HG03097 (cell line): ENCODE measurements around the gene CEP57L1.
"Not testable (repeated sequence)": the region's sequence is repeated elsewhere in the genome, so short reads cannot be mapped to it uniquely, and the experiment has no call there.

Source experiments
- ATAC-seq: cut with Tn5 transposase; IDR thresholded peaks from one replicate; pipeline ENCODE4 v1.9.1; 2021; ENCODE audit not compliant: unreplicated experiment, low FRiP score

CEP57L1 gene

DNA sequence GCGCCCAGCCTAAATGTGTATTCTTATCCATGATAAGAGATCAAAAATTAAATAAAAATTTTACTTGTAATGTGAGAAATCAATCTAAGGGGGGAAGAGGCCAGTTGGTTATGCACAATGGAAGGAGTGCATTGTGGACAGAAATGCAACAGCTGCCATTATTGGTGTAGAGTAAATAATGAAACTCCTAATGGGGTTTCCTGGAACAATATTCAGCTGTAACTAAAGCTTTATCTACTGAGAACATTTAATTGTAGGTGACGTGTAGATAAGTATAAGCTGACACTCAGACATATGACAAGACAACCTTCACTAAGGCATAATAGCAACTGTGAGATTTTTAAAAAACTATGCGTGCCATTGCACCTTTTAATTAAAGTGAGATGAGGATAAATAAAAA lies 71.4 kb downstream of the CEP57L1 start:
- ATAC-seq: no peak

DNA sequence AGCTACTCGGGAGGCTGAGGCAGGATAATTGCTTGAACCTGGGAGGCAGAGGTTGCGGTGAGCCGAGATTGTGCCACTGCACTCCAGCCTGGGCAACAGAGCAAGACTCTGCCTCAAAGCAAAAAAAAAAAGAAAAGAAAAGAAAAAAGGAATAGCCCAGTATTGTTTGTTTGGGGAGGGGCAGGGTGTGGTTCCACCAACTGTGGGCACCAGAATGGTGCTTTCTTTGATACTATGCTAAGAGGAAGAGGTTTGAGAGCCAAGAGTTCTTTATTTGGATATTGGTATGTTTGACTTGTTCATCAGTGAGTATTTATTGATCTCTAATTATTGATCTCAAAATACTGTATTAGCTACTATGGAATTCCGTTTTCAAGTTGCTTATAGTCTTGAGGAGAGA lies 72.3 kb downstream of the CEP57L1 start:
- ATAC-seq: no peak

DNA sequence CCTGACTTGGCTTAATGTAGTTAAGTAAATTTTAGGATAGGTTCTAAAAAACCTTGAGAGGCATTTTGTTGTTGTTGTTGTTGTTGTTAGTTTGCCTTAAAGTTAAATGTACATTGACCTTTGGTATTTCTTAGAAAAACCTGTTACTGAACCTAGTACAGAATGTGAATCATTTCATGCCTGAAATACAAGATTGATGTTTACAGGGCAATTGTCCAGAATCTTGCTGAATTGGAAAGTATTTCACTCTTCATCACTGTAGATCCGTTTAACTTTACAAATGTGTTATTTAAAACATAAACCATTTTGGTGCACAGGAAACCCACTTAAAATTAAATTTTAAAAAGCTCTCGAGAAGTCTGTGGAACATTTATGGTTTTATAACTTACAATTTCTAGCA lies 75.0 kb downstream of the CEP57L1 start:
- ATAC-seq: no peak

DNA sequence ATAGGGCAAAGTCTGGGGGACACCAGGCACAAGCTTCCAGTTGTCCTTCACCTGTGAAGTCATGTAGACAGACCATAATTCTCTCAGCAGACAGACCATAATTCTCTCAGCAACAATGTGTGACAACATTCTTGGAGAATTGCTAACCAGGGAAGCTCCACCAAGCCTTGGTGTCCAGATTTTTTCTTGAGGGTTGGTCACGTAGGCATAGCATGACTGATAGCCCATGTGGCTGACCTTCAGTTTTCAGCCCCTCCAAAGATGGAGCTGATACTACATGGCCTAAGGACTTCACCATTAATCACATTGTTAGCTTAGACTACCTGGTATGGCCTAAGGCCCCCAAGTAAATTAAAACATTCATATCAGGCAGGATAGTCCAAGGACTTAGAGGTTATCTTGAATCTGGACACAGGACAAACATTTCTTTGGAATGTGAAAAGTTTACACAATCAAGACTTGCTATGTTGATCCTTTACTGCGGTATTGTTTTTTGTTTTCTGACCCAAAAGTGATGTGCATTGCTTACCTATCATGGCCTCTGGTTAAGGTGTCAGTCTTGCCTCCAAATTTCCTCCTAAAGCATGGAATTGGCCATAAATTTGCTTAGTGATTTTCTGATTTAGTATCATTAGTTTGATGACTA lies 76.9 kb downstream of the CEP57L1 start:
- ATAC-seq: no peak

DNA sequence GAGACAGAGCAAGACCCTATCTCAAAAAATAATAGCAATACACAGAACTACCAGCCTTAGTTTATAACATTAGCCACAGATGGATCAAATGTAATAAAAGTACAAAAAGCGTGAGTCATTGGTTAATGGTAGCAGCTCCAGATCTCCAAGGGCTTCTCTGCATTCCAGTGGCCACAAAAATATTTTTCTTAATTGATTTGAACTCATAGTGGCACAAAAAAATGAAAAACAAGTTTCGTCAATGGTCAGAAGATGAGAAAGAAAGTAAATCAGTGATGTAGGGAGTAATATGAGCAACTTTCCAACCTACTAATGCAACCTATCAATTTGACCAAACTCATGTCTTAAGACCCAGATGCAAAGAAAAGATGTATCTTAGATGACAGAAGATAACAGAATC lies 79.6 kb downstream of the CEP57L1 start:
- ATAC-seq: no peak

DNA sequence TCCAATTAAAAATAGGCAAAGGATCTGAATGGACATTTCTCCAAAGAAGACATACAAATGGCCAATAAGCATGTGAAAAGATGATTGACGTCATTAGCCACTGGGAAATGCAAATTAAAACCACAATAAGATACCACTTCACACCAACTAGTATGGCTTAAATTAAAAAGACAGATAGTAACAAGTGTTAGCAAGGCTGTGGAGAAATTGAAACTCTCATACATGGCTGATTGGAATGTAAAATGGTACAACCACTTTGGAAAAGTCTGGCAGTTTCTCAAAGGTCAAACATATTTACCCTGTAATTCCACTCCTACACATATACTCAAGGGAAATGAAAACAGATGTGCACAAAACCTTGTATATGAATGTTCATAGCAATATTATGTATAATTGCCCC lies 83.6 kb downstream of the CEP57L1 start:
- ATAC-seq: no peak

DNA sequence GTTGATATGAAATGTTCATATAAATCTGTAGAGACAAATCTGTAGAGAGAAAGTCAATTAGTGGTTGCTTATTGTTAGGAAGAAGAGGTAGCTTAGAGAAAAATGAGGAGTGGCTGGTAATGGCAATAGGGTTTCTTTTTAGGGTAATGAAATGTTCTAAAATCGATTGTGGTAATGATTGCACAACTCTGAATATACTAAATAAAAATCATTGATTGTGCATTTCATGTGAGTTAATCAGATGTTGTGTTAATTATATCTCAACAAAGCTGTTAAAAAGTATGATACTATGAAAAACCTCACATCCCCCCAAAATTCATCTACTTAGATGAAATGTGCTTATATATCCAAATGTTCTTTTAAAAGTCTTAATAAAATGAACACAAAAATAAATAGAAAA lies 84.2 kb downstream of the CEP57L1 start:
- ATAC-seq: no peak

DNA sequence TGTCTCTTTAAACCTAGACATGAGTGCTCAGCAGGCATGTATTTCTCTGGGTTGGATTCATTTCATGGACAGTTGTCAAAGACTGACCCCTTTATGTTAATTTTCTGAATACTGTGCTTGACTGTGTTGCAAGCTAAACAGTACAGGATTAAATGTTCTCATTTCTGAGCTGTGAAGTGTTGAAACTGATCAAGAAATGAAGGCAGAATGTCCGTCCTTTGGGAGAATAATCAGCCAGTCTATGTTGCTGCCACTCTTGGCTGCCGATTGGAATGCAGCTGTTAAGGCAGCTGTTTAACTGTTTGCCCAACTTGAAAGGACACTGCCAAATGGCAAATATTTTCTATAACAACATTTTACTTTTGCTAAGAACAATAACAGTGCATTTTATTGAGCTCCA lies 87.3 kb downstream of the CEP57L1 start:
- no peak for ATAC-seq

DNA sequence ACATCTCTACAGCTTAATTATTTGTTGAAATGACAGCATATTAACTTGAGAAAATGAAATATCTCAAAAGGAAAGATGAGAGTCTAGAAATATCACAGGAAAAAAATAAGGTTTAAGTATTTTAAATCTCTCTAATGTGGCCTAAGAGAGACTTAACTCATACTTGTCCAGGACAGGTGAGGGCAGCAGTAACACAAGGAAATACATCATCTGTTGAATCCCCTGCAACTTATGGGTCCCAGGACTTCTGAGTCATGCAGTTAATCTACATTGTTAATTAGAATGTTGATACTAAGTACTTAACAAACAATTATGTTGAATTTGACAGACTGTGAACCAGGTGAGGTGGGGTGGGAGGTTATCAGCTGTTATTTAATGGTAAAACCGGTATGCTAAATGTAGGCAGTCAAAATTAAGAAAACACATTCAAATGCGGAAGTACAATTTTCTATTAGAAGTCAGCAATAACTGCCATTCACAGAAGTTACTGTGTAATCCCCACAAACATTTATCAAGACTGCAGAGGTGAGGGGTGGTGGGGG lies 87.9 kb downstream of the CEP57L1 start:
- no peak for ATAC-seq

DNA sequence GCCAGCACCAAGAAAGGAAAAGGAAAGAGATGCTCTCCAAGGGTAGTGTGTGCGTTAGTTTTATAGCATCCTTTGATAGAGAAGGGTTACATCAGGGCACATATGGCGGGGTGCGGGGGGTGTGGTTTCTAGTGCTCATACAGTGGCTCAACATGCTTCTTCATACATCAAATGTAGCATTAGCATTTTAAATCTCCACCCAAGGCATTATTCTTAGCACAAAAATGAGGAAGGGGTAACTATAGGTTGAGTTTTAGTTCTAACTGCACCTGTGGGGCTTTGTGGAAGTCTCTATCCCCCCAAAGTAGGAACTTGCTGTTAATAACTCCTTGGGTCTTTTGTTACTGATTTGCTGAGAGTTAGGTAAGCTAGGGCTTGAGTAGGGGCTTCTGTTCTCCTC lies 89.3 kb downstream of the CEP57L1 start:
- ATAC-seq: no peak

DNA sequence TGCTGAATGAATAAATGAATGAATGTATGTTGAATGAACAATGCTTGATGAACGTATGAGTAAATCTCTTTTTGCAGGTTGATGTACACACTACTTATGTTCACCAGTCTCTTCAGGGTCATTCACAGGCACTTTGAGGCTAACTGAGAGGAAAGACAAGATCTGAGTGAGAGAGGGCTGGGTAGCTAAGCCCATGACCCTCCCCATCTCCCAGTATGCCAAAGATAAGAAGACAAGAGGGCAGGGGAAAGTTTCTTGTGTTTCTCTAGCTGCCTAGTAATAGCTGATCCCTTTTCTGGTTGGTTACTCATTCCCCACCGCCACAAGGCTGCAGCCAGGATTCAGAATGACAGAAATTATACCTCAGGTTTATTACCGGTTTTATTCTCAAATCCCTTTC lies 90.7 kb downstream of the CEP57L1 start:
- ATAC-seq: no peak

DNA sequence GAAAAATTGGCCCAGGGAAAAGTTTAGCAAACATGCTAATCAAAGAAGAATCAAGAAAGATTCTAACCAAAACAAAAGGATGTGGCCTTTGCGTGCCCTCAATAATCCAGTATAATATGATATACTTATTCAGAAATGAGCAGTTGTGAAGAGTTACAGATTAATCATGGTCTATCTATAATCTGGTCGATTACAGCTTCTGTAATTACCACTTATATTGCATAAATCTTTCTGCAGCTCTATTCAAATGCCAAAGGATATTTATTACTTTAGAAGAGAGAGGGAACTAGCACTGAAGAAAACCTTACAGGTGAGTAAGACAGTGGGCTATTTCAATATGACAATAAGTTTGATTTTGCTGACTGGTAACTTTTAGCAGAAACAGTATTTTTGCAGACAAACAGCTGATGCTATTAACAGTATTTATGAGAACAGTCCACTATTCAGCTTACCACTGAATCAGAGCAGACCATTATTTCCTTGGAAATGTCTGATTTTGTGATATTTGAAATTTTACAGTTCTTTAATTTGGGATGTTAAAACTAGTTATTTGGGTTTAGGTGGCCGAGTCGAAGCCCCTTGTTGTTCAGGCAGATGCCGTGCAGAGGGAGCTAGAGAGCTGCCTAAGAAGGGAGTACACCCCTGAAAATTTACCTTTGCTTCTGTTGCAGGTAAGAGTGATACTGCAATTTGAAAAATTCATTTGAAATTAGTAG lies 92.2 kb downstream of the CEP57L1 start:
- ATAC-seq: no peak

DNA sequence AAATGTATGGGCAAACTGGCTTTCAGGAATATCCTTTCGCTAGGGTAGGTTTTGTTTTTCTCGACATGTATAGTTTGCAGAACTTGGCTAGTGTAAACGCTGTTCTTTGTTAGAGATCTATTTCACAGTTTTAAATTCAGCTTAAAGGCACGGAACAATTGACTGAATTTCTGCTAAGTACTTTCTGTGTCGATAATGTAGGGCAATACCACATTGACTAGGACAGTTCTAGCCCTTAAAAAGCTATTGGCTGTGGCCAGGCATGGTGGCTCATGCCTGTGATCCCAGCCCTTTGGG lies 92.8 kb downstream of the CEP57L1 start:
- ATAC-seq: no peak

DNA sequence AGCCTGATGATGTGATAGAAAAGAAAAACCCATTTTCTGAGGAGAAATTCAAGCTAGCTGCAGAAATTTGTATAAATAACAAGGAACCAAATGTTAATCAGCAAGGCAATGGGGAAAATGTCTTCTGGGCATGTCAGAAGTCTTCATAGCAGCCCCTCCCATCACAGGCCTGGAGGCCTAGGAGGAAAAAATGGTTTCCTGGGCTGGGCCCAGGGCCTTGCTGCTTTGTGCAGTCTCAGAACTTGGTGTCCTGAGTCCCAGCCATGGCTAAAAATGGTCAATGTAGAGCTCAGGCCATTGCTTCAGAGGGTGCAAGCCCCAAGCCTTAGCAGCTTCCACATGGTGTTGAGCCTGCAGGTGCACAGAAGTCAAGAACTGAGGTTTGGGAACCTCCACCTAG lies 96.1 kb downstream of the CEP57L1 start:
- not testable (repeated sequence) for ATAC-seq

DNA sequence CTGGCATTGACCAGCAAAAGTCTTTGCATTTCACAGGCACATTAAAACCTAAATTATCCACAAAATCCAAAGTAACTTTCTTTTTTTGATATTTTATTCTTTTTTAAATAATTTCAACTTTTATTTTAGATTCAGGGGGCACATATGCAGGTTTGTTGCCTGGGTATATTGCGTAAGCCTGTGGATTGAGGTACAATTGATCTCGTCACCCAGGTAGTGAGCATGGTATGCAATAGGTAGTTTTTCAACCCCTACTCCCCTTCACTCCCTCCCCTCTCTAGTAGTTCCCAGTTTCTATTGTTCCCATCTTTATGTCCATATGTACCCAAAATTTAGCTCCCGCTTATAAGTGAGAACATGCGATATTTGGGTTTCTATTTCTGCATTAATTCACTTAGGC lies 97.6 kb downstream of the CEP57L1 start:
- ATAC-seq: no peak

DNA sequence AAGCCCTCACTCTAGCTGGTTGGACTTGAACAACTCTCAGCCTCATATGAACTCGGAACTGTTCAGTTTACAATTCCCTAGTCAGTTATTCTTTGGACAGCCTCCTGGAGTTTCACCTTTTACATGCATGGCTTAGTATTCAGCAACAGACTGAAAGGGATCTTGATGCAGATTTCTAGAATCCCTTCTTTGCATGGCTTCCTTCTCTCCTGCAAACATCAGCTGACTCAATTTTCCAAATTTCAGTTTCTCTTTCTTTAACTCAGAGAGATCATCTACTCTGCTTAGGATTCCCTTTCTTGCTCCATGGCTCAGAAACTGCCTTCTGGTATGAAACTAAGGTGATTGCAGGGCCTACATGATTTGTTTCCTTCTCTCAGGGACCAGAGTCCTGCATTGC lies 99.6 kb downstream of the CEP57L1 start:
- no peak for ATAC-seq

DNA sequence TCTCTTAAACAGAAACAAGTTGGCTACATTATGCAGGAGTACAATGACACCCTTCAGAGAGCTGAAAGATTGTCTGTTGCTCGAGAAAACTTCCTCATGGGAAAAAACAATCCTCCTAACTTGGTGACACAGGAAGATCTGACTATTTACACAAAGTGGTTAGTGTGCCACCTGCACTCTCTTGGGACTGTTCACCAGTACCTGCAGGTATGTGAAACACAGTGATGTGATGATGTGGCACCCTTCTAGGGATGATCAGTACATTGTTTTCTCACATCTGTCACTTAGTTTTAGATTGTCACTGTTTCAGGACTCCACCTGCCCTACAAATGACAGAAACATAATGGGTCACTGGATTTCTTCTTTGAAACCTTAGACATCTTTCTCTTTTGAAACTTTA lies 101.8 kb downstream of the CEP57L1 start:
- ATAC-seq: no peak

DNA sequence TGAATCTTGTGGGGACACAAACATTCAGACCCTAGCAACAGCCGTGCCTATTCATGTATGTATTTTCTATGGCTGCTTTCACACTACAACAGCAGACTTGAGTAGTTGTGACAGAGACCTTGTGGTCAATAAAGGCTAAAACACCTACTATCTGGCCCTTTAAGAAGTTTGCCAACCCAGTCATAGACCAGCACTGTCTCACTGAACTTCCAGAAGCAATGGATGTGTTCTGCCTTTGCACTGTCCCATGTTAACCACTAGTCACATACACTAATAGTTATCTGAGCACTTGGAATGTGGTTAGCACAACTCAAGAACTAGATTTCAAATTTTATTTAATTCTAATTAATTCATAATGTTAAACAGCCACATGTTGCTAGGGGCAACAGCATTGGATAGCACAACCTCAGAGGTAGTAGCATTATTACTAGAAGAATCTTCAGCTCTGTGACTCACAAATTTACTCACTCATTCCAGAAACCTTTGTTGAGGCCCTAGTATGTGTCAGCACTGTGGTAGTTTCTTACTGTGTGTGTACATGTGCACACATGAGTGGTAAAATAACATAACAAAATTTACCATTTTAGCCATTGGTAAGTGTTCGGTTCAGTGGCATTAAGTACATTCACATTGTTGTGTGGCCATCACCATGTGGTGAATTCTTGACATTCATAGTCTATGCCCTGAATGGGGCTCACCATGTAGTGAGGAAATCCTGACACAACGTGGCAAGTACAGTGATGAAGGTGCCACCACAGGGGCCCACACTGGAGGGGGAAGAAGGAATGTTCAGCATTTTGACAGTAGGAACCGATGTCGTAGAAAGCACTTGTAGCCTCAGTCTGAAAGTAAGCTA lies 107.3 kb downstream of the CEP57L1 start:
- no peak for ATAC-seq

DNA sequence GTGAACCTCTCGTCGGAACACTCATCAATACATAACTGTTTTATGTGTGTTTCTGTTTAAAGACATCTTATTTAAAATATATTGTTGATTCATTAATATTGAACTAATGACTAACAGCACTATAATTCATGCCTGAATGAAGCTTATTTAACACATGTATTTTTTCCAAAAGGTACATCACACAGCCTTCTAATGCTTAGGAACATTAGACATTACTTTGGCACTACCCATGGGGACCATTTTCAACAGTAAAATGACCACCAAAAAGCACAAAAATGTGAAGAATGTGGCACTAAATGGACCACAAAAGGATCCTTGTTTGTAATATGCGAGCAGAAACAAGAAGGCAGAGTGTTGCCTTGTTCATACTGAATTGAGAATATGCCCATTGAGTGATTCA lies 109.2 kb downstream of the CEP57L1 start:
- no peak for ATAC-seq

DNA sequence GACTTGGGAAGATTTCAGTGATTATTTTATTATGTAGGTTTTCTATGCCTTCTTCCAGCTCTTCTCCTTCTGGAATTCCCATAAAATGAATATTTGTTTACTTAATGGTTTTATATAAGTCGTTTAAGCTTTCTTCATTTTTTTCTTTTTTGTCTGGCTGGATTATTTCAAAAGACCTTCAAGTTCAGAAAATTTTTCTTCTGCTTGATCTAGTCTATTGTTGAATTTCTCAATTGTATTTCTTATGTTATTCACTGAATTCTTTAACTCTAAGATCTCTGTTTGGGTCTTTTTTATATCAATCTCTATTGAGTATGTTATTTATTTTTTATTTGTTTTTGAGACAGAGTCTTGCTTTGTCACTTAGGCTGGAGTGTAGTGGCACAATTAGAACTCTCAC lies 117.4 kb downstream of the CEP57L1 start:
- no peak for ATAC-seq
